ENCODE measurements around the gene CNRIP1. TPM values are rescaled to one million over a fixed set of nuclear protein-coding genes. Genes with fewer than 3 reads are reported as not detected.

Gene CNRIP1
- total RNA-seq (2022; extraction: Qiagen RNA extraction; ENCODE audit: low read depth) = 2.2 to 3.2 TPM (median 2.4 TPM) in 5 replicates

GRCh38 chr2:68319398-68320117 is at the start of gene CNRIP1:
CNRIP1 (minus strand) TSS chr2:68319949; CDS start chr2:68319400, 549 bp downstream.

GRCh38 chr2:68365087-68365486 is 45.3 kb upstream of the CNRIP1 start, which contains the start of gene PLEK:
PLEK (plus strand) TSS chr2:68365282; CDS start chr2:68365352, 70 bp downstream.

GRCh38 chr2:68252400-68253218 is 67.1 kb downstream of the CNRIP1 start, which contains the start of gene PPP3R1:
PPP3R1 (minus strand) TSS chr2:68252532; CDS start chr2:68252127, 405 bp downstream.

Other genes starting within 250 kb of the CNRIP1 start
- 55.1 to 61.7 TPM (median 56.8 TPM) in 5 replicates for gene PNO1, start 162.1 kb downstream of the CNRIP1 start, total RNA-seq (2022; extraction: Qiagen RNA extraction; ENCODE audit: low read depth)
- gene PPP3R1, start 67.4 kb downstream of the CNRIP1 start, total RNA-seq (2022; extraction: Qiagen RNA extraction; ENCODE audit: low read depth) = 48.6 to 89.7 TPM (median 62.5 TPM) in 5 replicates
- gene PLEK, start 45.3 kb upstream of the CNRIP1 start, total RNA-seq (2022; extraction: Qiagen RNA extraction; ENCODE audit: low read depth) = not detected in 5 replicates
- 0.45 to 0.56 TPM (median 0.49 TPM) in 5 replicates for gene FBXO48, start 147.3 kb upstream of the CNRIP1 start, total RNA-seq (2022; extraction: Qiagen RNA extraction; ENCODE audit: low read depth)
- gene APLF, start 147.6 kb upstream of the CNRIP1 start, total RNA-seq (2022; extraction: Qiagen RNA extraction; ENCODE audit: low read depth) = 0.50 to 0.89 TPM (median 0.59 TPM) in 5 replicates